HEK293 (cell line): Measurements from ENCODE around the gene DLG2.

Source experiments
- CTCF ChIA-PET: fragments of 350-600 bp; formaldehyde crosslinking; extraction: SDS; loops from one replicate; lab custom pipeline; 2021; ENCODE audit warnings: antibody characterized with exemption; lab: Yijun Ruan, JAX
- POLR2A ChIA-PET: fragments of 300-600 bp; formaldehyde crosslinking; extraction: SDS; loops from one replicate; lab custom pipeline; 2020; ENCODE audit warnings: antibody characterized with exemption, inconsistent platforms; lab: Yijun Ruan, JAX
- H3K27ac ChIP-seq: fragments of 200-500 bp; sonication (Bioruptor generic); 2 replicates; pipeline ENCODE4 v1.5.1; 2014; ENCODE audit warnings: low read depth, low read length, control low read depth, inconsistent platforms; ENCODE audit errors: extremely low read depth
- H3K36me3 ChIP-seq, 2 experiments: fragments of 200-500 bp in 1 of 2; sonication (Bioruptor generic) in 1 of 2; 1 replicate in 1 of 2; 2 replicates in 1 of 2; pipeline ENCODE4 v1.5.1; 2014 to 2017; ENCODE audit warnings: inconsistent platforms in 2 of 2, low read length in 2 of 2; ENCODE audit not compliant: control insufficient read depth in 2 of 2, insufficient read depth in 1 of 2
- H3K4me1 ChIP-seq: fragments of 200-500 bp; sonication (Bioruptor generic); 2 replicates; pipeline ENCODE4 v1.5.1; 2014; ENCODE audit warnings: mild to moderate bottlenecking, low read length, inconsistent platforms; ENCODE audit not compliant: control insufficient read depth, insufficient read depth
- H3K4me3 ChIP-seq: 2 replicates; pipeline ENCODE4 v1.5.1; 2011; ENCODE audit warnings: low read depth, mild to moderate bottlenecking, control low read depth, low read length, moderate library complexity
- H3K9me3 ChIP-seq: fragments of 200-500 bp; sonication (Bioruptor generic); 2 replicates; pipeline ENCODE4 v1.5.1; 2014; ENCODE audit warnings: low read depth, low read length, inconsistent platforms; ENCODE audit not compliant: control insufficient read depth, insufficient read depth
- ATF2 ChIP-seq: fragments of 450-650 bp; formaldehyde crosslinking; IDR thresholded peaks from 2 replicates; pipeline ENCODE4 v1.5.1; 2016; ENCODE audit warnings: missing biosample characterization, missing genetic modification characterization, low read depth
- HOXA7 ChIP-seq: sonication (generic); formaldehyde crosslinking; IDR thresholded peaks from 2 replicates; pipeline ENCODE4 v1.8.1; 2022; ENCODE audit warnings: missing genetic modification reagents, borderline replicate concordance
- RBAK ChIP-seq: fragments of 450-650 bp; formaldehyde crosslinking; IDR thresholded peaks from 2 replicates; pipeline ENCODE4 v1.5.1; 2016; ENCODE audit warnings: missing biosample characterization, missing genetic modification characterization
- TCF7L2 ChIP-seq: IDR thresholded peaks from 2 replicates; pipeline ENCODE4 v1.6.1; 2011; ENCODE audit warnings: low read depth, mild to moderate bottlenecking, inconsistent platforms, low read length, moderate library complexity, borderline replicate concordance
- ZNF174 ChIP-seq: fragments of 450-650 bp; formaldehyde crosslinking; IDR thresholded peaks from 2 replicates; pipeline ENCODE4 v1.5.0; 2017; ENCODE audit warnings: missing biosample characterization, mild to moderate bottlenecking, missing genetic modification characterization
- ZNF211 ChIP-seq: fragments of 450-650 bp; formaldehyde crosslinking; IDR thresholded peaks from 2 replicates; pipeline ENCODE4 v1.5.1; 2016; ENCODE audit warnings: low read depth, missing biosample characterization, missing genetic modification characterization
- ZNF24 ChIP-seq: fragments of 450-650 bp; formaldehyde crosslinking; IDR thresholded peaks from 2 replicates; pipeline ENCODE4 v1.5.1; 2016; ENCODE audit warnings: missing biosample characterization, missing genetic modification characterization
- ZNF266 ChIP-seq: fragments of 450-650 bp; formaldehyde crosslinking; IDR thresholded peaks from 2 replicates; pipeline ENCODE4 v1.5.1; 2016; ENCODE audit warnings: missing biosample characterization, missing genetic modification characterization, low read depth
- ZNF341 ChIP-seq: fragments of 450-650 bp; formaldehyde crosslinking; IDR thresholded peaks from 2 replicates; pipeline ENCODE4; 2016; ENCODE audit warnings: low read depth, missing biosample characterization, missing genetic modification characterization
- ZNF518A ChIP-seq: fragments of 450-650 bp; formaldehyde crosslinking; conservative IDR thresholded peaks from 2 replicates; pipeline ENCODE4 v1.5.1; 2016; ENCODE audit warnings: low read depth, missing biosample characterization, missing genetic modification characterization
- ZNF610 ChIP-seq: fragments of 450-650 bp; formaldehyde crosslinking; IDR thresholded peaks from 2 replicates; pipeline ENCODE4 v1.5.1; 2016; ENCODE audit warnings: missing biosample characterization, missing genetic modification characterization, borderline replicate concordance
- ZNF664 ChIP-seq: fragments of 450-650 bp; formaldehyde crosslinking; IDR thresholded peaks from 2 replicates; pipeline ENCODE4 v1.5.1; 2016; ENCODE audit warnings: missing biosample characterization, missing genetic modification characterization
- ZNF677 ChIP-seq: fragments of 450-650 bp; IDR thresholded peaks from 2 replicates; pipeline ENCODE4 v1.5.0; 2018; ENCODE audit warnings: missing biosample characterization, mild to moderate bottlenecking, missing genetic modification characterization, moderate library complexity
- ZSCAN16 ChIP-seq: fragments of 450-650 bp; formaldehyde crosslinking; IDR thresholded peaks from 2 replicates; pipeline ENCODE4 v1.5.1; 2016; ENCODE audit warnings: missing biosample characterization, missing genetic modification characterization
- TF ChIP-seq, protein P1 (sequence below): fragments of 450-650 bp; formaldehyde crosslinking; IDR thresholded peaks from 2 replicates; pipeline ENCODE4 v1.5.1; 2016; ENCODE audit warnings: missing biosample characterization, missing genetic modification characterization
- TF ChIP-seq, protein P2 (sequence below): fragments of 450-650 bp; formaldehyde crosslinking; IDR thresholded peaks from 2 replicates; pipeline ENCODE4 v1.5.1; 2016; ENCODE audit warnings: missing biosample characterization, missing genetic modification characterization
- TF ChIP-seq, protein P3 (sequence below): fragments of 450-650 bp; formaldehyde crosslinking; IDR thresholded peaks from 2 replicates; pipeline ENCODE4 v1.5.1; 2016; ENCODE audit warnings: missing biosample characterization, missing genetic modification characterization
- TF ChIP-seq, protein P4 (sequence below): fragments of 450-650 bp; formaldehyde crosslinking; IDR thresholded peaks from 2 replicates; pipeline ENCODE4 v1.5.1; 2017; ENCODE audit warnings: missing biosample characterization, missing genetic modification characterization

The DLG2 gene

GRCh38 chr11:84194696-84195095 lies 1432.4 kb downstream of the DLG2 start:
- TF ChIP-seq, protein P1, sequence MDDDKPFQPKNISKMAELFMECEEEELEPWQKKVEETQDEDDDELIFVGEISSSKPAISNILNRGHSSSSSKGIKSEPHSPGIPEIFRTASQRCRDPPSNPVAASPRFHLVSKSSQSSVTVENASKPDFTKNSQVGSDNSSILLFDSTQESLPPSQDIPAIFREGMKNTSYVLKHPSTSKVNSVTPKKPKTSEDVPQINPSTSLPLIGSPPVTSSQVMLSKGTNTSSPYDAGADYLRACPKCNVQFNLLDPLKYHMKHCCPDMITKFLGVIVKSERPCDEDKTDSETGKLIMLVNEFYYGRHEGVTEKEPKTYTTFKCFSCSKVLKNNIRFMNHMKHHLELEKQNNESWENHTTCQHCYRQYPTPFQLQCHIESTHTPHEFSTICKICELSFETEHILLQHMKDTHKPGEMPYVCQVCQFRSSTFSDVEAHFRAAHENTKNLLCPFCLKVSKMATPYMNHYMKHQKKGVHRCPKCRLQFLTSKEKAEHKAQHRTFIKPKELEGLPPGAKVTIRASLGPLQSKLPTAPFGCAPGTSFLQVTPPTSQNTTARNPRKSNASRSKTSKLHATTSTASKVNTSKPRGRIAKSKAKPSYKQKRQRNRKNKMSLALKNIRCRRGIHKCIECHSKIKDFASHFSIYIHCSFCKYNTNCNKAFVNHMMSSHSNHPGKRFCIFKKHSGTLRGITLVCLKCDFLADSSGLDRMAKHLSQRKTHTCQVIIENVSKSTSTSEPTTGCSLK (tag by site-specific recombination) = no peak
- TF ChIP-seq, protein P2, sequence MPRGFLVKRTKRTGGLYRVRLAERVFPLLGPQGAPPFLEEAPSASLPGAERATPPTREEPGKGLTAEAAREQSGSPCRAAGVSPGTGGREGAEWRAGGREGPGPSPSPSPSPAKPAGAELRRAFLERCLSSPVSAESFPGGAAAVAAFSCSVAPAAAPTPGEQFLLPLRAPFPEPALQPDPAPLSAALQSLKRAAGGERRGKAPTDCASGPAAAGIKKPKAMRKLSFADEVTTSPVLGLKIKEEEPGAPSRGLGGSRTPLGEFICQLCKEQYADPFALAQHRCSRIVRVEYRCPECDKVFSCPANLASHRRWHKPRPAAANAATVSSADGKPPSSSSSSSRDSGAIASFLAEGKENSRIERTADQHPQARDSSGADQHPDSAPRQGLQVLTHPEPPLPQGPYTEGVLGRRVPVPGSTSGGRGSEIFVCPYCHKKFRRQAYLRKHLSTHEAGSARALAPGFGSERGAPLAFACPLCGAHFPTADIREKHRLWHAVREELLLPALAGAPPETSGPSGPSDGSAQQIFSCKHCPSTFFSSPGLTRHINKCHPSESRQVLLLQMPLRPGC = no peak
- TF ChIP-seq, protein P3, sequence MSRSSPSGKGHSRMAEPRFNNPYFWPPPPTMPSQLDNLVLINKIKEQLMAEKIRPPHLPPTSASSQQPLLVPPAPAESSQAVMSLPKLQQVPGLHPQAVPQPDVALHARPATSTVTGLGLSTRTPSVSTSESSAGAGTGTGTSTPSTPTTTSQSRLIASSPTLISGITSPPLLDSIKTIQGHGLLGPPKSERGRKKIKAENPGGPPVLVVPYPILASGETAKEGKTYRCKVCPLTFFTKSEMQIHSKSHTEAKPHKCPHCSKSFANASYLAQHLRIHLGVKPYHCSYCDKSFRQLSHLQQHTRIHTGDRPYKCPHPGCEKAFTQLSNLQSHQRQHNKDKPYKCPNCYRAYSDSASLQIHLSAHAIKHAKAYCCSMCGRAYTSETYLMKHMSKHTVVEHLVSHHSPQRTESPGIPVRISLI (tag by site-specific recombination) = no peak
- TF ChIP-seq ZNF211 (tag by site-specific recombination) = no peak
- no peak for TF ChIP-seq ZNF174 (tag by site-specific recombination)
- no peak for TF ChIP-seq ZNF24 (tag by site-specific recombination)
- no peak for TF ChIP-seq ZNF677 (tag by site-specific recombination)
- TF ChIP-seq ATF2 (tag by site-specific recombination) = no peak
- TF ChIP-seq, protein P4, sequence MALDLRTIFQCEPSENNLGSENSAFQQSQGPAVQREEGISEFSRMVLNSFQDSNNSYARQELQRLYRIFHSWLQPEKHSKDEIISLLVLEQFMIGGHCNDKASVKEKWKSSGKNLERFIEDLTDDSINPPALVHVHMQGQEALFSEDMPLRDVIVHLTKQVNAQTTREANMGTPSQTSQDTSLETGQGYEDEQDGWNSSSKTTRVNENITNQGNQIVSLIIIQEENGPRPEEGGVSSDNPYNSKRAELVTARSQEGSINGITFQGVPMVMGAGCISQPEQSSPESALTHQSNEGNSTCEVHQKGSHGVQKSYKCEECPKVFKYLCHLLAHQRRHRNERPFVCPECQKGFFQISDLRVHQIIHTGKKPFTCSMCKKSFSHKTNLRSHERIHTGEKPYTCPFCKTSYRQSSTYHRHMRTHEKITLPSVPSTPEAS (tag by site-specific recombination) = no peak
- no peak for TF ChIP-seq ZSCAN16 (tag by site-specific recombination)
- TF ChIP-seq HOXA7 = no peak
- TF ChIP-seq ZNF664 (tag by site-specific recombination) = no peak
- TF ChIP-seq TCF7L2 = no peak
- TF ChIP-seq ZNF610 (tag by site-specific recombination) = no peak
- no peak for TF ChIP-seq ZNF518A (tag by site-specific recombination)
- no peak for TF ChIP-seq RBAK (tag by site-specific recombination)
- no peak for TF ChIP-seq ZNF341 (tag by site-specific recombination)
- no peak for TF ChIP-seq ZNF266 (tag by site-specific recombination)
- Histone ChIP-seq H3K36me3 (no peaks in the 10 kb centered on the region), H3K4me3 (no peak overlapping the region), H3K27ac (no peak overlapping the region), H3K4me1 (no peaks in the 10 kb centered on the region), H3K9me3 (no peaks in the 10 kb centered on the region)
- ChIA-PET POLR2A (no interaction called here), CTCF (no interaction called here)
